GM11168 (cell line): ENCODE results near the gene RALGPS1.

Source experiments
- in situ Hi-C: fragments of 300-500 bp; cut with MboI; formaldehyde crosslinking; loops from one replicate; pipeline ENCODE4 v1.12.0; 2022; ENCODE audit warnings: low sequenced_read_pairs; ENCODE audit not compliant: unreplicated experiment

The RALGPS1 gene

DNA sequence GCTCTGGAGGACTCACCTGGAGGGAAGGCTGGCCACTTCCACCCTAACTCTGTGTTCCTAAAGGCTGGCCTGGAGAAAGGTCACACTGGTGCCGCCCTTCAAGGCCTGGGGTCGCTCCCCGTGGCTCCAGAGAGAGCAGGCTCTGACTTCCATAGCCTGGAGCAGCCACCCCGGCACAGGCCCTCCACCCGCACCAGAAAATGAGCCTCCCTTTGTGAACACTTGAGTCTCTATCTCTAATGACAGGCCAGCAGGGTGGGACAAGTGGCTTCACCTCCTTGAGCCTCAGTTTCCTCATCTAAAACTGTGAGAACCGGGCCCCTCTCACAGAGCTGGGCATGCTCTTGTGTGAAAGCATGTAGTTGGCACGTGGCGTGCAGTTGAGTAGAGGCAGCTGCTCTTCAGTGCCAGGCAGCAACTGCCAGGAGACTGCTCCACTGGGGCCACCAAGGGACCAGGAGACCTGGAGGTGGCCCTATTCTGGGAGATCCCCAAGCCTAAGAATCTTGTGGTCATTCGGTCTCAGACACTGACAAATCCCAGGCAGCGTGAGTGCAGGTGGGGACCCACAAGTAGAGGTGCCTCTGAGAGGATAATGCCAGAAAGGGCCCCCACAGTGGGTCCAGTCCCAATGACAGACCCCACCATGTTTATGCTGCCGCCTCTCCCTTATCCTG lies 293.3 kb downstream of the RALGPS1 start:
- in situ Hi-C loops, result no loop called here

GRCh38 chr9:127208416-127208815 lies 293.8 kb downstream of the RALGPS1 start:
- in situ Hi-C loops, result no loop called here

DNA sequence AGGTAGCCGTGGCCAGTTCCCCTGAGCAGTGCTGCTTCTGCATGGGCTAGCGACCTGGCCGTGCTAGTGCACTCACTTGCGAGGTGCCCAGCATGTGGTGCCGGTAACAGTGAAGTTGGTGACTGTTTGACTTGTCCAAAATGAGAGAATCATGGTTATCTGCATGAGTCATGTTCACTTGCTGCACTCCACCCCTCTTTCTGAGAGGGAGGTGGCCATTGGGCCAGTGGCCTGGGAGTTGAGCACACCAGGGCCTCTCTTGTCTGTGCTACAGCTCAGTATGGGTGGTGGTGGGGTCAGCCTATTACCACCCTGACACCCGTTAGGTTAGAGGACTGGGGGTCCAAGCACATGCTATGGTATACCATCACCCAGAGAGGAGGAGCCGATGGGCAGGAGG lies 294.6 kb downstream of the RALGPS1 start:
- in situ Hi-C loops, result no loop called here

GRCh38 chr9:127209948-127210640 lies 295.5 kb downstream of the RALGPS1 start:
- in situ Hi-C loops, result loop anchor here (5.0 kb wide), 1 partner anchor 187 kb away; the partner anchor contains the start of gene SLC2A8

DNA sequence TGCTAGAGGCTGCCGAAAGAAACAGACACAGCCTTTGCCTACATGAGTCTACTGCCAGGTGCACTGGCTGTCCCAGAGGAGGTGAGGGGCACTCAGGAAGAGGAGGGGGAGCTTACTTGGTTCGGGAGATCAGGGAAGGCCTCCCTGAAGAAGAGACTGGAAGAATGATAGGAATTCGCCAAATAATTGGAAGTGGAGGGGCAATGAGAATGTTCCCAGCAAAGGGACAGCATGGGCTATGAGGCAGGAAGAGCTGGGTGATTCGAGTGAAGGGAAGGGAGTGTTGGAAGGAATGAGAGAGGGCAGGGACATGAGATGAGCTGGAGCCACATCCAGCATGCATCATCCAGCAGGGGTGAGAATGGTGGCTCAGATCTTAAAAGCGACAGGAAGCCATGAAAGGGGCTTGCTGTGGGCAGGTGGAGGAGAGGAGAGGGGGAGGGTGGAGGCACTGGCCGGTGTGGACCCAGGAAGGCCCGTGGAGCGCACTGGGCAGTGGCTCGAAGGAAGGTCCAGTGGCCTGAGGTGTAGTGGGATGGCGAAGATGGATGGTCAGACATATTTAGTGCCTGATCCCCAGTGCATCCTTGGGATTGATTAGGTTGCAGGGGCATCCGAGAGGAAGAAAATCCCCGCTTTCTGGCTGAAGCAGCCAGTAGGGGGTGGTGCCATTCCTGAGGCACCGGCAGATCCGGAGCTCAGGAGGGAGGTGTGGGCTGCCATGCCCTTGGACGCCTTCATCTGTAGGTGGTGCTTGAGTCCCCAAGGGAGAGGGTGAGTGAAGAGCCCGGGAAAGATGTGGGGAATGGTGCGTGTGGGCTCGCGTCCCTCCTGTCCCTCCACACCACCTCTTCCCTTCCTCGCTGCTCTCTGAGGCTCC lies 296.5 kb downstream of the RALGPS1 start:
- in situ Hi-C loops, result loop anchor here (5.0 kb wide), 1 partner anchor 186 kb away; the partner anchor contains the start of gene SLC2A8

- in situ Hi-C loops, result loop anchor here (5.0 kb wide), 1 partner anchor 185 kb away; the partner anchor contains the start of gene SLC2A8
Measured at GRCh38 chr9:127211983-127212382, 297.4 kb downstream of the RALGPS1 start.

- in situ Hi-C loops, result loop anchor here (5.0 kb wide), 1 partner anchor 185 kb away; the partner anchor contains the start of gene SLC2A8
Measured at GRCh38 chr9:127212453-127212852, 297.9 kb downstream of the RALGPS1 start.

DNA sequence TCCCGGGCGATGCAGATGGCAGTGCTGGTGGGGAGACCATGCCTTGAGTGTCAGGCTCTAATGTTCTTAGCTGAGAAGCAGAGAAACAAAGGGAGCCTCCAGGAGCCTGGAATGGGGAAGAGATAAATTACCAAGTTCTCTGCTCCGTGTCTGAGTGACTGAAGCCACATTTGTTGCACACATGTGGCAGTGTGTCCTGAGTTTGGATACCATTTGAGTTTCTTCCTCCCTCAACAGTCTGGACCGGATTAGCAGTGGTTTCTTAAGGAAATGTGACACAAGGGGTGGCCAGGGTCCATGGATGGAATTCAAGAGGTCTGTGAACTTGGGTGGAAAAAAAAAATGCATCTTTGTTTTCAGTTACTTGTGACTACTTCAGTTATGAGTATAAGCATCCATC lies 299.3 kb downstream of the RALGPS1 start:
- in situ Hi-C loops, result loop anchor here (5.0 kb wide), 1 partner anchor 183 kb away; the partner anchor contains the start of gene SLC2A8

GRCh38 chr9:127214421-127215267 lies 300.1 kb downstream of the RALGPS1 start:
- in situ Hi-C loops, result loop anchor here (5.0 kb wide), 1 partner anchor 183 kb away; the partner anchor contains the start of gene SLC2A8

- in situ Hi-C loops, result no loop called here
Measured at GRCh38 chr9:127215268-127216209, 301.0 kb downstream of the RALGPS1 start.

- in situ Hi-C loops, result no loop called here
Measured at GRCh38 chr9:127216210-127216887, 301.8 kb downstream of the RALGPS1 start.

DNA sequence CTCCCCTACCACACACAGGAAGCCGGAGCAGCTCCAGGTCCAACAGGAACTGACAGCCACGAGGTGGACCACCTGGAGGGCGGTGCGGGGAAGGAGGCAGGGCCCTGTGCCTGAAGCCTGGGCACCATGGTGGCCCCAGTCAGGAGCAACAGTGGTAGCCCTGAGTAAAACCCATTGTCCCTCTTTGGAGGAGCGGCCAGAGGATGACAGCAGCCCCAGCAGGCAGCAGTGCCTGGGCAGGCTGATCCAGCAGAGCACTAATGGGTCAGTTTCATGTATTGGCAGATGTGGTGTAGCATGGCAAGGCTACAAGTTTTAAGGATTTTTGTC lies 302.3 kb downstream of the RALGPS1 start:
- in situ Hi-C loops, result no loop called here

- in situ Hi-C loops, result no loop called here
Measured at GRCh38 chr9:127218818-127219217, 304.2 kb downstream of the RALGPS1 start.

GRCh38 chr9:127219520-127219919 lies 304.9 kb downstream of the RALGPS1 start:
- in situ Hi-C loops, result no loop called here

- in situ Hi-C loops, result loop anchor here (5.0 kb wide), 1 partner anchor 81 kb away; no protein-coding TSS in a partner anchor
Measured at GRCh38 chr9:127221695-127222094, 307.1 kb downstream of the RALGPS1 start.

GRCh38 chr9:127222388-127223095 lies 308.0 kb downstream of the RALGPS1 start:
- in situ Hi-C loops, result loop anchor here (5.0 kb wide), 1 partner anchor 80 kb away; no protein-coding TSS in a partner anchor

DNA sequence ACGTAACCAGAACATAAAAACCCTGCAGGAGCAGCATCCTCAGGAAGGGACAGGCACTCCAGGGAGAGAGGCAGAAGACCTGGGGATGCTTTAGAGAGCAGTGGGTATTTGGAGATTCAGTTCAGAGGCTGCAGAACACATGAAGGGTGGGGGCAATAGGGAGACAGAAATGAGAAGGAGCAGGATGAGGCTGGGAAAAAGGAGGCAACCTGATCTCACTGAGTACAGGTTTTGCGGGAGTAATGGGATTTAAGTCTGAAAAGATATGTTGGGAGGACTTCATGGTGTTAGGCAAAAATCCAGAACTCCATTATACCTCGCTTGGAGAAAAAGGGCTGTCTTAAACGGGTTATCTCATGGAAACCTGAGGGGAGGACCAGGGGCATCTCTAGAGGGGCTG lies 308.7 kb downstream of the RALGPS1 start:
- in situ Hi-C loops, result loop anchor here (5.0 kb wide), 1 partner anchor 79 kb away; no protein-coding TSS in a partner anchor
